Fibroblast of pulmonary artery (primary cell): ENCODE measurements around the gene BLCAP.

ENCODE experiments used
- DNase-seq: peaks from one replicate; pipeline ENCODE4 v3.0.0-alpha.2; 2010; ENCODE audit warnings: low read depth
- H3K4me3 ChIP-seq: replicated peaks from 2 replicates; pipeline ENCODE4 v1.5.1; 2011; ENCODE audit warnings: low read depth, mild to moderate bottlenecking, control low read depth, low read length, moderate library complexity
- TF ChIP-seq, protein P1 (sequence below): IDR thresholded peaks from 2 replicates; pipeline ENCODE4 v1.5.1; 2011; ENCODE audit warnings: mild to moderate bottlenecking, control low read depth, low read length, inconsistent platforms; ENCODE audit errors: missing control alignments

Gene BLCAP

DNA sequence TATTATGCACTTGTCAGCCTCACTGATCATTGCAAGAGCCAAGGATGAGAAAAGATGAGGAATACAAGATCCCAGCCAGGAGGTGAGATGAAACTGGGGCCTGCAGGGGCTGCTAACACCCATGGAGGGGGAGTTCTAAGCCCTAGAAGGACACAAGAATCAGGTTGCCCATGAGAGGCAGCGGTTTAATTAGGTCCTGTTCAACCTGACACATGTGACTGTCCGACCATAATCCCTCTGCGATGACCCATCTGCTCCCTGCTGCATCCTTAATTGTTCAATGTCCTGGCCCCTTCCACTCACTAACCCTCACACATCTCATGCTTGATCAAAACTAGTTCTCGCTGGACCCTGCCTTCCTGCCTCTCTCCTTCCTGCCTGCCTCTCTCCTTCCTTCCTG is 58.8 kb downstream of the BLCAP start:
- TF ChIP-seq, protein P1, sequence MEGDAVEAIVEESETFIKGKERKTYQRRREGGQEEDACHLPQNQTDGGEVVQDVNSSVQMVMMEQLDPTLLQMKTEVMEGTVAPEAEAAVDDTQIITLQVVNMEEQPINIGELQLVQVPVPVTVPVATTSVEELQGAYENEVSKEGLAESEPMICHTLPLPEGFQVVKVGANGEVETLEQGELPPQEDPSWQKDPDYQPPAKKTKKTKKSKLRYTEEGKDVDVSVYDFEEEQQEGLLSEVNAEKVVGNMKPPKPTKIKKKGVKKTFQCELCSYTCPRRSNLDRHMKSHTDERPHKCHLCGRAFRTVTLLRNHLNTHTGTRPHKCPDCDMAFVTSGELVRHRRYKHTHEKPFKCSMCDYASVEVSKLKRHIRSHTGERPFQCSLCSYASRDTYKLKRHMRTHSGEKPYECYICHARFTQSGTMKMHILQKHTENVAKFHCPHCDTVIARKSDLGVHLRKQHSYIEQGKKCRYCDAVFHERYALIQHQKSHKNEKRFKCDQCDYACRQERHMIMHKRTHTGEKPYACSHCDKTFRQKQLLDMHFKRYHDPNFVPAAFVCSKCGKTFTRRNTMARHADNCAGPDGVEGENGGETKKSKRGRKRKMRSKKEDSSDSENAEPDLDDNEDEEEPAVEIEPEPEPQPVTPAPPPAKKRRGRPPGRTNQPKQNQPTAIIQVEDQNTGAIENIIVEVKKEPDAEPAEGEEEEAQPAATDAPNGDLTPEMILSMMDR: no peak
- DNase-seq: no peak
- no peak overlapping the region for H3K4me3 ChIP-seq
